ENCODE results near the gene MTA3.

- TF ChIP-seq CTCF (IDR thresholded peaks at IDR 0.05 in 8 of 11, conservative IDR thresholded peaks at IDR 0.05 in 3 of 11) (no peak), POLR2AphosphoS5 (IDR thresholded peaks at IDR 0.05) (no peak), POLR2A (IDR thresholded peaks at IDR 0.05) (no peak)
Observed at GRCh38 chr2:42638080-42638784, 69.8 kb downstream of the MTA3 start.
